Fibroblast of peridontal ligament (primary cell): ENCODE results near the gene RASSF1.

ENCODE experiments used
- DNase-seq: peaks from one replicate; pipeline ENCODE4 v3.0.0-alpha.2; 2010; ENCODE audit errors: extremely low read depth

Gene RASSF1

GRCh38 chr3:50365842-50366220, 25.2 kb upstream of the RASSF1 start:
- DNase-seq = no peak

- peak; percentile 37 for DNase-seq
These were observed 24.6 kb upstream of the RASSF1 start for GRCh38 chr3:50365080-50365841.

- peak; percentile 10 for DNase-seq
These were observed 24.0 kb upstream of the RASSF1 start for GRCh38 chr3:50364573-50365079.

GRCh38 chr3:50359760-50360110, 19.1 kb upstream of the RASSF1 start:
- no peak for DNase-seq

- peak; percentile 99 for DNase-seq
These were observed 18.5 kb upstream of the RASSF1 start, which contains the start of gene TMEM115 for GRCh38 chr3:50358911-50359759. TMEM115 (minus strand) TSS chr3:50359521; CDS start chr3:50359063, 458 bp downstream.

GRCh38 chr3:50358355-50358910, 17.8 kb upstream of the RASSF1 start:
- DNase-seq = no peak

GRCh38 chr3:50357481-50357880, 16.8 kb upstream of the RASSF1 start:
- no peak for DNase-seq

- no peak for DNase-seq
These were observed 15.9 kb upstream of the RASSF1 start for GRCh38 chr3:50356553-50356952.

GRCh38 chr3:50355829-50356552, 15.4 kb upstream of the RASSF1 start:
- DNase-seq = no peak

GRCh38 chr3:50354850-50355249, 14.2 kb upstream of the RASSF1 start:
- DNase-seq = no peak

- DNase-seq = no peak
These were observed 13.6 kb upstream of the RASSF1 start for GRCh38 chr3:50354186-50354764.

- no peak for DNase-seq
These were observed 12.8 kb upstream of the RASSF1 start for GRCh38 chr3:50353245-50354004.

GRCh38 chr3:50352781-50353180, 12.1 kb upstream of the RASSF1 start:
- peak; percentile 23 for DNase-seq

GRCh38 chr3:50351323-50351697, 10.7 kb upstream of the RASSF1 start:
- no peak for DNase-seq

- DNase-seq = peak; percentile 84
These were observed 10.1 kb upstream of the RASSF1 start, which contains the start of the genes CYB561D2 and NPRL2 for GRCh38 chr3:50350527-50351322. CYB561D2 (plus strand) TSS chr3:50350862; CDS start chr3:50351434, 572 bp downstream. NPRL2 (minus strand) TSS chr3:50350775; CDS start chr3:50350652, 123 bp downstream.

GRCh38 chr3:50350213-50350526, 9.5 kb upstream of the RASSF1 start:
- no peak for DNase-seq

GRCh38 chr3:50347187-50347813, 6.7 kb upstream of the RASSF1 start:
- peak; percentile 73 for DNase-seq

GRCh38 chr3:50345586-50346234, 5.1 kb upstream of the RASSF1 start, which contains the start of gene ZMYND10:
ZMYND10 (minus strand) TSS chr3:50345732; CDS start chr3:50345579, 153 bp downstream.
- DNase-seq = peak; percentile 38

- no peak for DNase-seq
These were observed 4.4 kb upstream of the RASSF1 start for GRCh38 chr3:50345008-50345407.
